IPS-18a (cell line): ENCODE results near the gene TAF9B.
"Not testable (repeated sequence)": the region's sequence is repeated elsewhere in the genome, so short reads cannot be mapped to it uniquely, and the experiment has no call there.

Source experiments
- H3K27ac ChIP-seq: one replicate; pipeline ENCODE4 v1.5.1; 2013; ENCODE audit warnings: low read length
- H3K27me3 ChIP-seq: one replicate; pipeline ENCODE4 v1.6.1; 2013; ENCODE audit warnings: mild to moderate bottlenecking, low read length; ENCODE audit not compliant: control insufficient read depth, insufficient read depth
- H3K36me3 ChIP-seq: one replicate; pipeline ENCODE4 v1.6.1; 2013; ENCODE audit warnings: low read depth, low read length; ENCODE audit not compliant: control insufficient read depth
- H3K4me1 ChIP-seq: one replicate; pipeline ENCODE4 v1.6.1; 2013; ENCODE audit warnings: low read depth, low read length; ENCODE audit not compliant: control insufficient read depth
- H3K4me3 ChIP-seq: one replicate; pipeline ENCODE4 v1.5.1; 2013; ENCODE audit warnings: low read length
- H3K9ac ChIP-seq: one replicate; pipeline ENCODE4 v1.6.1; 2013; ENCODE audit warnings: mild to moderate bottlenecking, low read length, moderate library complexity
- H3K9me3 ChIP-seq: one replicate; pipeline ENCODE4 v1.6.1; 2013; ENCODE audit warnings: low read depth, low read length; ENCODE audit not compliant: control insufficient read depth

Gene TAF9B

GRCh38 chrX:78139160-78140123, at the start of gene TAF9B:
TSS of gene TAF9B (minus strand) at chrX:78139650. CDS start at chrX:78139611, 39 bp downstream.
- Histone ChIP-seq H3K9ac (peak within 1 kb of the TSS; percentile 66), H3K9me3 (peaks cover 9% of the 10 kb centered on the region), H3K27me3 (no peaks in the 10 kb centered on the region), H3K27ac (no peak within 1 kb of the TSS), H3K36me3 (no peaks in the 10 kb centered on the region), H3K4me1 (no peaks in the 10 kb centered on the region), H3K4me3 (peak within 1 kb of the TSS; percentile 71)

GRCh38 chrX:78182881-78183280, 43.4 kb upstream of the TAF9B start:
- Histone ChIP-seq H3K4me1 (no peaks in the 10 kb centered on the region), H3K36me3 (no peaks in the 10 kb centered on the region), H3K27me3 (no peaks in the 10 kb centered on the region), H3K27ac (no peak overlapping the region), H3K4me3 (no peak overlapping the region), H3K9ac (no peak overlapping the region), H3K9me3 (peaks cover 9% of the 10 kb centered on the region)

DNA sequence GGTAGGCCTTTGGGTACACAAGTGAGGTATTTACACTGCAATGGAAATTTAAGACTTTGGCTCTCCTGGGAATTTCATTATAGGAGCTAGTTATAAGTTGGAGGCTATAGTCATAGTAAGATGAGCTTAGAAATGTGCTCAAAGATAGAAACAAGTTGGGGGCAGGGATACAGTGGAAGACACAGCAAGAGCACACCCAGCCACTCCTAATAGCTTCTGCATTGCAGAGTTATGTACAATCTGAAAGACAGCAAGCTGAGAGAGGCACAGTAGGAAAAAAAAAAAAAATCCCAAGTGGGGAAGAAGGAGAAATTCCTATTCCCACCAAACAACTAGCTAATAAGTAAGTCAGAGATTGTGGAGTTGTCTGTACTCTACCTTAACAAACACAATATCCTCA, 41.9 kb upstream of the TAF9B start:
- H3K27ac ChIP-seq: no peak overlapping the region

DNA sequence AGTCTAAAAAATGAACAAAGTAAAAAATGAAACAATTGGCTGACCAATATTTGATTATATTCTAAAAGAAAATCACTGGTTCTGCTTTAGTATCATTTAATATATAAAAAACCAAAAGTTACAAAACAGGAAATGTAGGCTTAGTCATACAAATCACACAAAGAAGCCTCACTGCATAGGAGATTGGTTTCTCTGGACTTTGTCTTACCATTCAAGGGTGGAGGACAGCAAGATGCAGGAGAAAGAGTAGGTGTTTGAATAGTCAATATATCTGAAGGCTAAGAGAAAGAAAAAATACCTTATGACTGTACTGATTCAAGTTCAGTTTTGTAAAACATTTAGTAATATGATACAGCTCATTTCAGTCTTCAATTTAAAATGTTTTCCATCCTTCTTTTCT, 28.6 kb upstream of the TAF9B start:
- Histone ChIP-seq H3K27ac (no peak overlapping the region), H3K9ac (no peak overlapping the region), H3K4me1 (no peaks in the 10 kb centered on the region), H3K9me3 (peaks cover 9% of the 10 kb centered on the region), H3K4me3 (no peak overlapping the region), H3K36me3 (no peaks in the 10 kb centered on the region), H3K27me3 (no peaks in the 10 kb centered on the region)

More for the DNA sequence above, 41.9 kb upstream of the TAF9B start:
- H3K9me3 ChIP-seq: peaks cover 9% of the 10 kb centered on the region
- no peak overlapping the region for H3K4me3 ChIP-seq
- no peaks in the 10 kb centered on the region for H3K4me1 ChIP-seq
- H3K9ac ChIP-seq: no peak overlapping the region
- H3K27me3 ChIP-seq: no peaks in the 10 kb centered on the region
- H3K36me3 ChIP-seq: no peaks in the 10 kb centered on the region

DNA sequence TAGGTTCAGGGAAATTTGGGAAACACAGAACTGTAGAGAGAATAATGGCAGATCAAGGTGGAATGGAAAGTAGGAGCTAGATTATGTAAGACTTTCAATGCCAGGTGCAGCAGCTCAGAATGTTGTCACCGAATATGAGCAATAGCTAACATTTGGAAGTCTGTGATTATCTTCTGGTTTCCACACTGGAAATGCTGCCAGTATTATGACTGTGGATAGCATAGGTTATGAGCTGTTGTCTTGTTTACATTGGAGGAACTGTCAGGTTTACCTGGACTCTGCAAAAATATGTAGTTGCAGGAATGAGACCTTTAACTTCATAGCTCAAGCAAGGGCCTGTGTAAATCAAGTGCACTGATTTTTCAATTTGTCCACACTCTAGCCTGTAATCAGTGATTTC, 26.0 kb upstream of the TAF9B start:
- Histone ChIP-seq H3K9ac (no peak overlapping the region), H3K9me3 (peaks cover 9% of the 10 kb centered on the region), H3K4me3 (no peak overlapping the region), H3K27me3 (no peaks in the 10 kb centered on the region), H3K4me1 (no peaks in the 10 kb centered on the region), H3K36me3 (no peaks in the 10 kb centered on the region), H3K27ac (no peak overlapping the region)

DNA sequence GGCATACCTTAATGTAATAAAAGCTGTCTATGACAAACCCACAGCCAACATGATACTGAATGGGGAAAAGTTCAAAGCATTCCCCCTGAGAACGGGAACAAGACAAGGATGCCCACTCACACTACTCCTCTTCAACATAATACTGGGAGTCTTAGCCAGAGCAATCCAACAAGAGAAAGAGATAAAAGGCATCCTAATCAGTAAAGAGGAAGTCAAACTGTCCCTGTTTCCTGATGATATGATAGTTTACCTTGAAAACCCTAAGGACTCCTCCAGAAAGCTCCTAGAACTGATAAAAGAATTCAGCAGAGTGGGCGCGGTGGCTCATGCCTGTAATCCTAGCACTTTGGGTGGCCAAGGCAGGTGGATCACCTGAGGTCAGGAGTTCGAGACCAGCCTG, 23.7 kb upstream of the TAF9B start:
- peaks cover 18% of the 10 kb centered on the region for H3K9me3 ChIP-seq
- not testable (repeated sequence) for H3K36me3 ChIP-seq, H3K4me3 ChIP-seq, H3K27ac ChIP-seq, H3K4me1 ChIP-seq, H3K9ac ChIP-seq, H3K27me3 ChIP-seq

DNA sequence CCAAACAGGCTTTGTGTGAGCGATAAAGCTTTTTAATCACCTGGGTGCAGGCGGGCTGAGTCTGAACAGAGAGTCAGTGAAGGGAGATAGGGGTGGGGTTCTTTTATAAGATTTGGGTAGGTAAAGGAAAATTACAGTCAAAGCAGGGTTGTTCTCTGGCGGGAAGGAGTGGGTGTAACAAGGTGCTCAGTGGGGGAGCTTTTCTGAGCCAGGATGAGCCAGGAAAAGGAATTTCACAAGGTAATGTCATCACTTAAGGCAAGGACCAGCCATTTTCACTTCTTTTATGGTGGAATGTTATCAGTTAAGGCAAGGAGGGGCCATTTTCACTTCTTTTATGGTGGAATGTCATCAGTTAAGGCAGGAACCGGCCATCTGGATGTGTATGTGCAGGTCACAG, 21.3 kb upstream of the TAF9B start:
- H3K4me1 ChIP-seq, H3K36me3 ChIP-seq, H3K9ac ChIP-seq, H3K27me3 ChIP-seq, H3K4me3 ChIP-seq, H3K27ac ChIP-seq: not testable (repeated sequence)
- H3K9me3 ChIP-seq: peaks cover 16% of the 10 kb centered on the region

DNA sequence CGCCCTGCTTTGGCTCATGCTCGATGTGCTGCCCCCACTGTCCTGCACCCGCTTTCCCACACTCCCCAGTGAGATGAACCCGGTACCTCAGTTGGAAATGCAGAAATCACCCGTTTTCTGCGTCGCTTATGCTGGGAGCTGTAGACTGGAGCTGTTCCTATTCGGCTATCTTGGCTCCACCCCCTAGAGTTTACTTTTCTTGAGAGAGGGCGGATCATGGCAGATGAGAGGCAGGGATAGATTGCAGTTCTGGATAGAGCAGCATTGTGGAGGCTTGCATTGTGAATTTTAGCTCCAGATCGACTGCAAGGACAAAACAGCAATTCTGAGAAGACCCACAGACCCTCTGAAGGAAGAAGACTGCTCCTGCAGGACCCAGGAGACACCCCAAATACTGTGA, 18.4 kb upstream of the TAF9B start:
- H3K36me3 ChIP-seq, H3K4me3 ChIP-seq, H3K27ac ChIP-seq, H3K9ac ChIP-seq, H3K4me1 ChIP-seq, H3K27me3 ChIP-seq: not testable (repeated sequence)
- peaks cover 12% of the 10 kb centered on the region for H3K9me3 ChIP-seq

DNA sequence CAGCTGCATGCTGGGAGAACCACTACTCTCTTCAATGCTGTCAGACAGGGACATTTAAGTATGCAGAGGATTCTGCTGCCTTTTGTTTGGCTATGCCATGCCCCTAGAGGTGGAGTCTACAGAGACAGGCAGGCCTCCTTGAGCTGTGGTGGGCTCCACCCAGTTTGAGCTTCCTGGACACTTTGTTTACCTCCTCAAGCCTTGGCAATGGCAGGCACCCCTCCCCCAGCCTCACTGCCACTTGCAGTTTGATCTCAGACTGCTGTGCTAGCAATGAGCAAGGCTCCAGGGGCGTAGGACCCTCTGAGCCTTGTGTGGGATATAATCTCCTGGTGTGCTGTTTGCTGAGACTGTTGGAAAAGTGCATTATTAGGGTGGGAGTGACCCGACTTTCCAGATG, 17.9 kb upstream of the TAF9B start:
- H3K4me3 ChIP-seq, H3K27me3 ChIP-seq, H3K9ac ChIP-seq, H3K27ac ChIP-seq, H3K36me3 ChIP-seq, H3K4me1 ChIP-seq: not testable (repeated sequence)
- peaks cover 12% of the 10 kb centered on the region for H3K9me3 ChIP-seq

DNA sequence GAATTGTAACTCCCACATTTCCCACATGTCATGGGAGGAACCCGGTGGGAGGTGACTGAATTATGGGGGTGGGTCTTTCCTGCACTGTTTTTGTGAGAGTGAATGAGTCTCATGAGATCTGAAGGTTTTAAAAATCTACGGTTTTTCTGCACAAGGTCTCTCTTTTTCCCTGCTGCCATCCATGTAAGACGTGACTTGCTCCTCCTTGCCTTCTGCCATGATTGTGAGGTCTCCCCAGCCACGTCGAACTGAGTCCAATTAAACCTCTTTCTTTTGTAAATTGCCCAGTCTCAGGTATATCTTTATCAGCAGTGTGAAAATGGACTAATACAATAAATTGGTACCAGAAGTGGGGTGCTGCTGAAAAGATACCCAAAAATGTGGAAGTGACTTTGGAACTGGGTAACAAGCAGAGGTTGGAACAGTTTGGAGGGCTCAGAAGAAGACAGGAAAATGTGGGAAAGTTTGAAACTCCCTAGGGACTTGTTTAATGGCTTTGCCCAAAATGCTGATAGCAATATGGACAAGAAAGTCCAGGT, 7.6 kb upstream of the TAF9B start:
- not testable (repeated sequence) for H3K4me3 ChIP-seq, H3K36me3 ChIP-seq, H3K9ac ChIP-seq, H3K4me1 ChIP-seq, H3K27ac ChIP-seq, H3K27me3 ChIP-seq
- H3K9me3 ChIP-seq: peaks cover 39% of the 10 kb centered on the region

- H3K4me1 ChIP-seq: no peaks in the 10 kb centered on the region
- peak overlapping the region; percentile 71 for H3K4me3 ChIP-seq
- no peaks in the 10 kb centered on the region for H3K36me3 ChIP-seq
- no peaks in the 10 kb centered on the region for H3K27me3 ChIP-seq
- peaks cover 5% of the 10 kb centered on the region for H3K9me3 ChIP-seq
- H3K27ac ChIP-seq: no peak overlapping the region
- no peak overlapping the region for H3K9ac ChIP-seq
Measured at GRCh38 chrX:78140206-78140605, 756 bp upstream of the TAF9B start.
